ENCODE data around the gene CDH23.

GRCh38 chr10:71426058-71426605, 29.4 kb downstream of the CDH23 start:
- TF ChIP-seq CTCF (conservative IDR thresholded peaks at IDR 0.05) (no peak), EZH2 (IDR thresholded peaks at IDR 0.05; ENCODE audit: low read depth) (no peak)
